Mammary epithelial cell (primary cell): ENCODE results near the gene DDX1.

Experiments used
- EZH2 ChIP-seq: IDR thresholded peaks from 2 replicates; pipeline ENCODE4 v1.6.1; 2012; ENCODE audit warnings: low read length, inconsistent platforms, borderline replicate concordance
- TF ChIP-seq, protein P1 (sequence below), 2 donors: IDR thresholded peaks in 1 of 2; conservative IDR thresholded peaks in 1 of 2; 2 replicates each; pipeline ENCODE4 v1.5.1; 2011 to 2012; ENCODE audit warnings: inconsistent platforms in 2 of 2, low read length in 2 of 2, mild to moderate bottlenecking in 2 of 2, control low read depth in 1 of 2, low read depth in 1 of 2; ENCODE audit not compliant: insufficient read depth in 1 of 2; ENCODE audit errors: extremely low read depth in 1 of 2

DNA sequence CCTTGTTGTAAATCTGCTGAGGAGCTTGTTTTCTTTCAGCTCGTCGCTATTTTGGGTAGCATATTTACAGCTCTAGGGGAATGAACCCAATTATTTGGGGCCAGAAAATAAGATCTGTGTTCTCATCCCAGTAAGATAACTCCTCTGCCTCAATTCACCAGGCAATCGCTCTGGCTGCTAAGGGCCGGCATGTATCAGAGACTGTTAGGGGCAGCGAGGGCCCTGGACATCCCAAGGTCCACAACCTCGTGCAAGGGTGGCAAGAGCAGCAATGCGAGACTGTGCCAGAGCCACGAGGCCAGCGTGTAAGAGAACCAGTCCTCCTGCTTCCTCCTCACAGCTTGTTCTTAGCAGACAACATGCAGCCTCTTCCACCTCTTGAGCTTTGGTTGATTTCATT lies 66.1 kb downstream of the DDX1 start:
- TF ChIP-seq, protein P1, sequence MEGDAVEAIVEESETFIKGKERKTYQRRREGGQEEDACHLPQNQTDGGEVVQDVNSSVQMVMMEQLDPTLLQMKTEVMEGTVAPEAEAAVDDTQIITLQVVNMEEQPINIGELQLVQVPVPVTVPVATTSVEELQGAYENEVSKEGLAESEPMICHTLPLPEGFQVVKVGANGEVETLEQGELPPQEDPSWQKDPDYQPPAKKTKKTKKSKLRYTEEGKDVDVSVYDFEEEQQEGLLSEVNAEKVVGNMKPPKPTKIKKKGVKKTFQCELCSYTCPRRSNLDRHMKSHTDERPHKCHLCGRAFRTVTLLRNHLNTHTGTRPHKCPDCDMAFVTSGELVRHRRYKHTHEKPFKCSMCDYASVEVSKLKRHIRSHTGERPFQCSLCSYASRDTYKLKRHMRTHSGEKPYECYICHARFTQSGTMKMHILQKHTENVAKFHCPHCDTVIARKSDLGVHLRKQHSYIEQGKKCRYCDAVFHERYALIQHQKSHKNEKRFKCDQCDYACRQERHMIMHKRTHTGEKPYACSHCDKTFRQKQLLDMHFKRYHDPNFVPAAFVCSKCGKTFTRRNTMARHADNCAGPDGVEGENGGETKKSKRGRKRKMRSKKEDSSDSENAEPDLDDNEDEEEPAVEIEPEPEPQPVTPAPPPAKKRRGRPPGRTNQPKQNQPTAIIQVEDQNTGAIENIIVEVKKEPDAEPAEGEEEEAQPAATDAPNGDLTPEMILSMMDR (conservative IDR thresholded peaks at IDR 0.05 in 1 of 2, IDR thresholded peaks at IDR 0.05 in 1 of 2; ENCODE audit: extremely low read depth in 1 of 2, insufficient read depth in 1 of 2, low read depth in 1 of 2, low read length in 2 of 2): no peak
- TF ChIP-seq EZH2: no peak
